HepG2 (cell line): ENCODE measurements around the gene NUFIP2. TPM values are rescaled to one million over a fixed set of nuclear protein-coding genes. Genes with fewer than 3 reads are reported as not detected.

ENCODE experiments used
- ARID5B ChIP-seq: IDR thresholded peaks from 2 replicates; pipeline ENCODE4 v1.4.0; 2020; ENCODE audit warnings: mild to moderate bottlenecking, missing genetic modification reagents
- CEBPZ ChIP-seq: IDR thresholded peaks from 2 replicates; pipeline ENCODE4 v1.6.1; 2012; ENCODE audit warnings: low read length, improper control_type of control experiment
- ELF1 ChIP-seq: sonication (generic); formaldehyde crosslinking; IDR thresholded peaks from 2 replicates; pipeline ENCODE4 v1.4.0; 2020; ENCODE audit warnings: missing genetic modification reagents
- FOXA3 ChIP-seq: IDR thresholded peaks from 2 replicates; pipeline ENCODE4 v1.6.1; 2016; ENCODE audit warnings: missing genetic modification reagents, missing compliant biosample characterization
- FOXK2 ChIP-seq: fragments of 450-650 bp; IDR thresholded peaks from 2 replicates; pipeline ENCODE4 v1.6.1; 2016
- GATAD2A ChIP-seq: IDR thresholded peaks from 2 replicates; pipeline ENCODE4 v1.6.1; 2016
- HNRNPLL ChIP-seq: fragments of 200-400 bp; formaldehyde crosslinking; IDR thresholded peaks from 2 replicates; pipeline ENCODE4 v1.6.1; 2017; ENCODE audit warnings: mild to moderate bottlenecking, low read depth, low read length; ENCODE audit not compliant: poor library complexity, severe bottlenecking
- KLF6 ChIP-seq: IDR thresholded peaks from 2 replicates; pipeline ENCODE4 v1.8.0; 2016; ENCODE audit warnings: missing biosample characterization, missing genetic modification reagents
- NCOA2 ChIP-seq: sonication (generic); formaldehyde crosslinking; IDR thresholded peaks from 2 replicates; pipeline ENCODE4 v1.8.0; 2022; ENCODE audit warnings: inconsistent platforms
- PCBP2 ChIP-seq: fragments of 200-400 bp; formaldehyde crosslinking; optimal IDR thresholded peaks from 2 replicates; pipeline ENCODE3; 2018; ENCODE audit warnings: low read length, low read depth; ENCODE audit not compliant: poor library complexity, severe bottlenecking
- PHF21A ChIP-seq: sonication (generic); formaldehyde crosslinking; IDR thresholded peaks from 2 replicates; pipeline ENCODE4 v1.5.0; 2020; ENCODE audit warnings: mild to moderate bottlenecking, missing genetic modification reagents
- PRMT3 ChIP-seq: sonication (generic); formaldehyde crosslinking; IDR thresholded peaks from 2 replicates; pipeline ENCODE4 v1.8.1; 2022; ENCODE audit warnings: low read depth, mild to moderate bottlenecking, moderate library complexity, missing genetic modification reagents, borderline replicate concordance
- REPIN1 ChIP-seq: sonication (generic); formaldehyde crosslinking; IDR thresholded peaks from 2 replicates; pipeline ENCODE4 v1.8.0; 2022; ENCODE audit warnings: missing genetic modification reagents, low read depth, mild to moderate bottlenecking, borderline replicate concordance
- RXRA ChIP-seq: sonication (generic); formaldehyde crosslinking; IDR thresholded peaks from 2 replicates; pipeline ENCODE4 v1.5.1; 2020; ENCODE audit warnings: missing genetic modification reagents
- SAFB2 ChIP-seq: sonication (generic); formaldehyde crosslinking; IDR thresholded peaks from 2 replicates; pipeline ENCODE4 v1.5.1; 2020; ENCODE audit warnings: missing genetic modification reagents, low read depth, mild to moderate bottlenecking, borderline replicate concordance
- SRY ChIP-seq: sonication (generic); formaldehyde crosslinking; IDR thresholded peaks from 2 replicates; pipeline ENCODE4 v1.8.0; 2022; ENCODE audit warnings: mild to moderate bottlenecking, missing genetic modification reagents
- XRCC5 ChIP-seq: fragments of 200-400 bp; formaldehyde crosslinking; optimal IDR thresholded peaks from 2 replicates; pipeline ENCODE3; 2017; ENCODE audit warnings: mild to moderate bottlenecking, low read length
- ZIK1 ChIP-seq: sonication (generic); formaldehyde crosslinking; IDR thresholded peaks from 2 replicates; pipeline ENCODE4 v1.5.0; 2020; ENCODE audit warnings: mild to moderate bottlenecking, low read depth, missing genetic modification reagents, borderline replicate concordance
- ZNF143 ChIP-seq: sonication (generic); formaldehyde crosslinking; IDR thresholded peaks from 2 replicates; pipeline ENCODE4 v1.4.0; 2020; ENCODE audit warnings: missing genetic modification reagents
- ZNF34 ChIP-seq: sonication (generic); formaldehyde crosslinking; IDR thresholded peaks from 2 replicates; pipeline ENCODE4 v1.4.0; 2020; ENCODE audit warnings: mild to moderate bottlenecking, missing genetic modification reagents, borderline replicate concordance
- ZNF501 ChIP-seq: sonication (generic); formaldehyde crosslinking; IDR thresholded peaks from 2 replicates; pipeline ENCODE4 v1.5.1; 2020; ENCODE audit warnings: mild to moderate bottlenecking, moderate library complexity, missing genetic modification reagents
- ZNF556 ChIP-seq: sonication (generic); formaldehyde crosslinking; IDR thresholded peaks from 2 replicates; pipeline ENCODE4 v1.4.0; 2020; ENCODE audit warnings: mild to moderate bottlenecking, missing genetic modification reagents, borderline replicate concordance
- ZNF572 ChIP-seq: sonication (generic); formaldehyde crosslinking; IDR thresholded peaks from 2 replicates; pipeline ENCODE4 v1.5.1; 2020; ENCODE audit warnings: mild to moderate bottlenecking, missing genetic modification reagents
- ZNF605 ChIP-seq: sonication (generic); formaldehyde crosslinking; IDR thresholded peaks from 2 replicates; pipeline ENCODE4 v1.8.0; 2022; ENCODE audit warnings: mild to moderate bottlenecking, missing genetic modification reagents
- ZNF652 ChIP-seq: IDR thresholded peaks from 2 replicates; pipeline ENCODE4 v1.6.1; 2016; ENCODE audit warnings: low read depth, borderline replicate concordance
- polyA plus RNA-seq, 8 experiments: library from polyadenylated mRNA; depleted of rRNA in 3 of 8; stranded (reverse) in 7 of 8; unstranded in 1 of 8; fragments of >200 nt; fragmentation: Illumina TruSeq in 4 of 8; extraction: Trizol in 4 of 8; gene quantifications; 2 replicates each; pipeline versions ENCODE4 v1.2.1 to v1.2.3, GENCODE V29; 2011 to 2016; ENCODE audit warnings: low read depth in 4 of 8, missing spikeins in 1 of 8, mixed read lengths in 1 of 8; ENCODE audit not compliant: insufficient read depth in 1 of 8
- total RNA-seq, 5 experiments: library from RNA; depleted of rRNA; stranded (reverse); fragments of >200 nt; fragmentation: Illumina TruSeq; extraction: Trizol; gene quantifications; 2 replicates each; pipeline ENCODE4 v1.2.3, GENCODE V29; 2016; ENCODE audit warnings: low read depth in 1 of 5

NUFIP2 gene
- total and polyA plus RNA-seq, 2 of the 13 experiments (the other 11 are each of a cell fraction or from before 2014, with no cell fraction given), result 10.3 to 30.8 TPM

- TF ChIP-seq ARID5B (CRISPR knock-in tag), result peak; percentile 49
- TF ChIP-seq ELF1, result peak; percentile 13; the same call in 1 of the 2 replicates
- peak; percentile 57 for TF ChIP-seq GATAD2A
- peak; percentile 89 for TF ChIP-seq RXRA (CRISPR knock-in tag)
- TF ChIP-seq ZNF34 (CRISPR knock-in tag), result no peak
- TF ChIP-seq CEBPZ, result no peak
- TF ChIP-seq SAFB2, result no peak
- TF ChIP-seq FOXK2, result no peak
- 0 out of 2 replicates have a peak, but pooled peaks have one; percentile 54 for TF ChIP-seq ZNF605 (CRISPR knock-in tag)
- TF ChIP-seq ZNF501 (CRISPR knock-in tag), result peak; percentile 60; the same call in 1 of the 2 replicates
- no peak; the same call in 1 of the 2 replicates for TF ChIP-seq ZNF652 (CRISPR knock-in tag)
- TF ChIP-seq PRMT3, result no peak
- 0 out of 2 replicates have a peak, but pooled peaks have one; percentile 17 for TF ChIP-seq ZNF143 (CRISPR knock-in tag)
- no peak for TF ChIP-seq PCBP2
- TF ChIP-seq NCOA2 (CRISPR knock-in tag), result peak; percentile 26; the same call in 1 of the 2 replicates
- no peak for TF ChIP-seq ZNF572 (CRISPR knock-in tag)
- TF ChIP-seq FOXA3 (CRISPR knock-in tag), result no peak
- no peak; the same call in 1 of the 2 replicates for TF ChIP-seq REPIN1 (CRISPR knock-in tag)
- TF ChIP-seq ZIK1 (CRISPR knock-in tag), result no peak
- TF ChIP-seq XRCC5, result peak; percentile 90
- no peak for TF ChIP-seq SRY
- peak; percentile 49; the same call in 1 of the 2 replicates for TF ChIP-seq PHF21A (CRISPR knock-in tag)
- TF ChIP-seq HNRNPLL, result no peak
- 0 out of 2 replicates have a peak, but pooled peaks have one; percentile 50 for TF ChIP-seq KLF6
- TF ChIP-seq ZNF556 (CRISPR knock-in tag), result peak; percentile 43; the same call in 1 of the 2 replicates
Observed at GRCh38 chr17:29219378-29220047, 74.4 kb downstream of the NUFIP2 start (continued).
